D341Med (cell line): ENCODE data around the gene SCAMP4.

Experiments used
- DNase-seq: peaks from one replicate; pipeline ENCODE4 v3.0.0; 2012; ENCODE audit warnings: low spot score

Gene SCAMP4

DNA sequence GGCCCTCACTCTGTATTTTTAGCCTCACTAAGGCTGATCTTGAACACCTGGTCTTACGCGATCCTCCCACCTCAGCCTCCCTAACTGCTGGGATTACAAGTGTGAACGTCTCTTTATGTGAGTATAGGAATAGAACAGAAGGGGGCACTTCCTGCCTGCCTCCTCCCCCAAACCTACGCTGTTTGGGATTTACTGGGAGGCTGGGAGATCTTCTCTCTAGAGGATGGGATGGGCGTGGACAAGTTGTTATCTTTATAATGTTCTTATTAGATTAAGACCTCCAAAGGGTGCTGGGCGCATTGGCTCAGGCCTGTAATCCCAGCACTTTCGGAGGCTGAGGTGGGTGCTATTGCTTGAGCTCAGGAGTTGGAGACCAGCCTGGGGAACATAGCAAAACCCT is 32.9 kb downstream of the SCAMP4 start:
- DNase-seq = peak; percentile 82

- DNase-seq = no peak
Measured at GRCh38 chr19:1941146-1942077, 36.2 kb downstream of the SCAMP4 start, which contains the start of gene CSNK1G2. TSS of gene CSNK1G2 (plus strand) at chr19:1941172. CDS start at chr19:1969773, 28,601 bp downstream.

- peak; percentile 76 for DNase-seq
Measured at GRCh38 chr19:1942078-1942933, 37.1 kb downstream of the SCAMP4 start.

GRCh38 chr19:1942934-1943555 is 37.8 kb downstream of the SCAMP4 start:
- no peak for DNase-seq

DNA sequence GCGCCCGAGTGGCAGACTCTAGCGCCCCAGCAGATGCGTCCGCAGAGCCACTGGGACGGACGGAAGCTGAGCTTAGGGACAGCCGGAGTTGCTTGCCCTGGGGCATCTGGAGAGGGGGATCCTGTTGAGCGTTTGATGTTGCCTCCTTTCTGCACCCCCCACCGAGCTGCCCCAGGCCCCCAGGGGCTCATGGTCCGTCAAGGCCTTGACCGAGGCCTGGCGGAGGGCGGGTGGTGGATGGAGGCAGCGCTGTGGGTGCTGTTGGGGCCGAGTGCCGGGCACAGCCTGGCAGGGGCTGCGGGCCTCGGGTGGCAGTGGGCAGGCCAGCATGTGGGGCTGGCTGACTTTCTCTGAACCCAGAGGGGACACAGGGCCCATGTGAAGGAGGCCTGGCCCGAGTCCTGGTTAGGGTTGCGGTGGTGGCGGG is 38.5 kb downstream of the SCAMP4 start:
- DNase-seq = no peak

GRCh38 chr19:1944088-1944915 is 39.1 kb downstream of the SCAMP4 start:
- DNase-seq = no peak

GRCh38 chr19:1944916-1945561 is 39.8 kb downstream of the SCAMP4 start:
- DNase-seq = no peak

DNA sequence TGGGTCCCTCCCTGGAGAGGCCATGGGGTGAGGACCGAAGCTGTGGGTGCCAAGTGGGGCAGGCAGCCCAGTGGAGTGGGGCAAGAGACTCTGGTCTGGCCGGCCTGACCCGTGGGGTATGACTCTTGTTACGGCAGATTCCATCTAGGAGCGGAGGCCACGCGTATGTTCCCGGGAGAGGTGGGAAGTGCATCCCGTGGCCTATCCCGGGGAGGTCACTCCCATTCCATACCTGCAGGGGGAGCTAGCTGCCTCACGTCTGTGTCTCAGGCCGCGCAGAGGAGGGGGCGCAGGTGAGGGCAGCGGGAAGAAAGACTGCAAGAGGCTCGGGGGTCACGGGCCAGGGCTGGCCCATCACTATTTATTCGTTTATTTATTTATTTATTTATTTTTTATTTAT is 40.7 kb downstream of the SCAMP4 start:
- peak; percentile 78 for DNase-seq

GRCh38 chr19:1947651-1948209 is 42.5 kb downstream of the SCAMP4 start:
- DNase-seq = no peak

DNA sequence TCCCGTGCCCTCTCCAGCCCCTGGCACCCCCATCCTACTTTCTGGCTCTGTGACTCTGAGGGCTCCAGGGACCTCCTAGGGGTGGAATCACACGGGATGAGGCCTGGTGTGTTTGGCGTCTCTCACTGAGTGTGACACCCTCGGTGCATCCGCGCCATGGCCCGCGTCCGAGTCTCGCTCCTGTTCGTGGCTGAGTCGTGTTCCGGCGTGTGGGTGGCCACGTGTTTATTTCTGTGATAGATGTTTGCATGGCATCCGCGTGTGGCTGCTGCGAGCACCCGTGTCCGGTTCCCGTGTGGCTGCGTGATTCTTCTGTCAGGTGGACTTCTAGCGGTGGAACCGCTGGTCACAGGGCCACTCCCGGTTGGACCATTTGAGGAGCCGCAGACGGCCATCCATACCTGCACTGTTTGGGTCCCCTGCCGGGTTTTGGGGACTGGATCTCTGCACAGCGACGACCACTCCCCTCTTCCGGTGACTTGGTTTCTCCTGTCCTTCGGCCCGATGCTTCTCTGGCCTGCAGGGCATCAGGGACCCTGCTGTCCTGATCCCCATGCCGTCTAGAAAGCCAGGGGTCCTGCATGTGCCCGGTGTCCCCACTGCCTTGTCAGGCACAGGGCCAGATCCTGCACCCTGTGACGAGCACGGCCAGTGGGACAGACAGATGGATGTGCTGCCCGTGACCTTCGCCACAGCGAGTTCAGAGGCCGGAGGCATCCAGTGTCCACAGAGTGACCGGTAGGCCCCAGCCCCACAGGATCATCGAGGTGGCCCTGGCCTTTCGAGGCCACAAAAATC is 44.3 kb downstream of the SCAMP4 start:
- DNase-seq = no peak

GRCh38 chr19:1950640-1951039 is 45.4 kb downstream of the SCAMP4 start:
- no peak for DNase-seq

DNA sequence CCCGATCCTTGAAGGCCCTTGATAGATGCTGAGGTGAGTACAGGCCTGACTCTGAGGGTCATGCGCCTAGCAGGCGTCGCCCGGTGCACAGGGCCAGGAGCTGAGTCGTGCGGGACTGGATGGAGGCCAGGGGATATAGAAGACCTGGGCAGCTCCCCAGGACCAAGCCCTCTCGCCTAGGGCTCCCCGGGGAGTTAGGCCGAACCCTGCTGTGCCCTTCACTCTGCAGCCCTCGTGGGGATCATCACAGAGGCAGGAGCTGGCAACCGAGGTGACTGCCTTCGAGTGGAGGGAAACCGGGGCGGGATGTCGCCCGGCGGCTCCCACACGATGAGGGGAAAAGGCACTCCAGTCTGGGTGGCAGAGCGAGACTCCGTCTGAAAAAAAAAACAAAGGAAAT is 47.4 kb downstream of the SCAMP4 start:
- no peak for DNase-seq

DNA sequence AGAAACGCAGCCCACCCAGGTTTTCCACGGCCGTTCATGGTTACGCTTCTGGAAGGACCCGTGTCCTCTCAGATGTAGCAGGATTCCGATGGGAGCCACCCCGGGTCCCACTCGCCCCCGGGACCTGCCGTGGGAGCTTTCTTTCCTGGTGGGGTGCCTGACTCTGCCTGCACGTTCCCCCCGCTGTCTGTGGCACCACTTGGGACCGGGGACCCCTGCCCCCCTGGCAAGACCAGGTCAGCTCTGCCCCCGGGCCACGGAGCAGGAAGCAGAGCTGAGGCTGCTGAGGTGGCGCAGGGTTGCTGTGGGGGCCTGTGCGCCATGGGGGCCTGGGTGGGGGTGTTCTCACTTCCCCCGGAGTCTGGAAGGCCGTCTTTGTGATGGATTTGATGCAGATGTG is 47.8 kb downstream of the SCAMP4 start:
- DNase-seq = no peak

GRCh38 chr19:1953441-1954094 is 48.4 kb downstream of the SCAMP4 start:
- no peak for DNase-seq

DNA sequence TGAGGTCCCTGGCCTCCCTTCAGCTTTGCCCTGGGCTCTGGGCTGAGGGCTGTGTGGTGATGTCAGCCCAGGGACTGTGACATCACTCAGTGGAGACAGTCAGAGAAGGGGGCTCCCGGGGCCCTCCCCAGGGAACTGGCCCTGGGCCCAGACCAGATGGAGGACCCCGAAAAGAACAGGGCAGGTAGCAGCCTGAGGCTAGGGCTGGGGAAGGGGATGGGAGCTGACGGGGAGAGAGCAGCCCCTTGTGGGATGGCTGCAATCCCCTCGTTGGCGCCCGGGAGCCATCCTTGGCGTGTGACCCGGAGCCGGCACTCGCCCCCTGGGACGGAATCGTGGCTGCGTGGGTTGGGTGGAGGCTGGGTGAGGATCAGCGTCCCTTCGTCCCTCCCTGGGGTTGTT is 49.3 kb downstream of the SCAMP4 start:
- no peak for DNase-seq

DNA sequence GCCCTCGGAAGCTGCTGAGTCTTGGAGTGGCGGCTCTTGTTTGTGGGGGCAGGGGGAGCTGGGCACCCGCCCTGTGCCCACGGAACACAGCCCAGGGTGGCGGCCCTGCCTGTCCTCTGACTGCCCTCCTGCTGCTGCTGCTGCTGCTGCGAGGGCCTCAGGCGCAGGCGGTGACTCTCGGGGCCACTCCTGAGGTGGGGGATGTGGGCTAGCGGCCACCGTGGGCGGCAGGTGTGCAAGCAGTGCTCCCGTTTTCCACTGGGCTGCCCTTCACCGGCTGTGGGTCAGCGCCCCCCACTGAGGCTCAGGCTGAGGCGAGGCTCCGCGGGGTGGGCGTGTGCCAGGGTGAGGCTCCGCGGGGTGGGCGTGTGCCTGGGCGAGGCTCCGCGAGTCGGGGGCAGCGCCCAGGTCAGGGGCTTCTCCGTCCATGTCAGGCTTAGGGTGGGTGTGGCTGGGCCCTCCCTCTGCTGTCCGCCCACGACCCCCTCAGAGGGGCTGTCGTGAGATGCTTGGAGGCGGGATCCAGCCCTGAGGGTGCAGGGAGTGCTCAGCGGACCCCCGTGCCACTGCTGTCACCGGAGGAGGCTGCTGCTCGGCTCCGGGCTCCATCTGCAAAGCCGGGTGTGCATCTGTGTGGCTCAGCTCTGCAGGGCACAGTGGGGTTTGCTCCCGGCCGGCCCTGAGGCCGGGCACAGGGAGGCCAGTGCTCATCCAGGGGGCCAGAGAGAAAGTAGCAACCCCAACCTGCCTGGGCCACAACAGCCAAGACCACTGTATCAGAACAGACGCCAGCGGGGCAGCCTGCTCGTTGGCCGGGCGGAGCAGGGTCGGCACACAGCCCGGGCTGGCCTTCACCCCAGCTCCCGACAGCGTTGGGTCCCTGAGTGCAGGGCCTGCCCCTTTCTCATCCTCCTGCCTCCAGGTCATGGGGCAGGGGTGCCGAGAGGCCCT is 50.2 kb downstream of the SCAMP4 start:
- no peak for DNase-seq

DNA sequence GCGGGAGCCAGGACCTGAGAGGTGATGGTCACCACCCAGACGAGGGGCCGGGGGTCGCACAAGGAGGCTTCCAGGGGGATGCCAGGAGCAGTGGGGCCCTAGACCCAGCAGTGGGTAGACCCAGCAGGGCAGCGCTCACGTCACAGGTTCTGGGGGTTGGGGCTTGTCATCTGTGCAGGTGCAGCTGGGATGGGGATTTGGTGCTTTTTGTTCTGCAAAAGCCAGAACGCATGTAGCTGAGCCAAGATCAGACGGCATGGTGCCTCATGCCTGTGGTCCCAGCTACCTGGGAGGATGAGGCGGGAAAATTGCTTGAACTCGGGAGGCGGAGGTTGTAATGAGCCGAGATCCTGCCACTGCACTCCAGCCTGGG is 50.9 kb downstream of the SCAMP4 start:
- DNase-seq = no peak

DNA sequence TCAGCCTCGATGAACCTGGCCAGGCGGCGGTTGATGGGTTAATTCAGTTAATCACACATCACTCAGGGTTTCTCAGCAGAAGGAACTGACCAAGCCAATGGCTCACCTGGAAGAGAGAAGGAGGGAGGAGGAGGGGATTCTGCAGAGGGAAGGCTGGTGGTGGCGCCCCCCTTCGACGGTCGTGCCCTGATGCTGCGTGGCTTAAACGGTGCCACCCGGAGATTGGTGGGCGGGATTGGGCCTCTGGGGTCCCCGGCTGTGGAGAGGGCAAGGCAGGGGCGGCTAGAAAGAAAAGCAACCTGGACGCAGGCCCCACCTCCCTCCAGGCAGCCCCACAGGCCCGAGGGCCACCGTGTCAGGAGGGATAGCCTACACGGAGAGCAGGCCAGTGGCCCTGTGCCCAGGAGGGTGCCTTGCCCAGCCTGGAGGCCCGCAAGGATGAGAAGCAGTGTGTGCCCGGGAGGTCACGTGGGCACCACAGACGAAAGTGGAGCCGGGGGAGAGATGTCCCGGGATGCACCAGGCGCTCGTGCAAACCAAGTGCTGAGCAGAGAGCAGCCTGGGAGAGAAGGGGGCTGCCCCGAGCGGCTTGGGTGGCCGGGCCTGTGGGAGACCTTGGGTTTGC is 51.8 kb downstream of the SCAMP4 start:
- no peak for DNase-seq
